ENCODE measurements around the gene PTPRO. TPM values are rescaled to one million over a fixed set of nuclear protein-coding genes. Genes with fewer than 3 reads are reported as not detected.

PTPRO gene
- total RNA-seq, 1 experiment from 2014 or later = 0.52 TPM

DNA sequence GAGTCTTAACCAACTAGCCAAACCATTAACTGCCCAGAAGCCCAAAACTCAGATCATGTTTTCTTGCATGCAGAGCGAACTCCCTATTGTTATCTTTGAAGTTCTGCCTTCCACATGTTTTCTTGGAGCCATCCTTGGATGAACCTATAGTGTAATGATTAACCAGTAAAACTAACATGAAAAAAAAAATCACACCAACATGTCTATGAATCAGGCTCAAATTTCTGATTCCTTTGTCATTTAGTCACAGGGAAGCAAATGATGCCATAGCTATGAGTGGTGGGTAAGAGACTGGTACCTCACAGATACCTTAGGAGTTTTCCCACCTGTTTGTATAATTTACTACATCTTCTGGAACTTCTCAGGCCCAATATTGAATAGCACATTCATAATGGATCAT, 70.7 kb downstream of the PTPRO start:
- TF ChIP-seq, protein P1, sequence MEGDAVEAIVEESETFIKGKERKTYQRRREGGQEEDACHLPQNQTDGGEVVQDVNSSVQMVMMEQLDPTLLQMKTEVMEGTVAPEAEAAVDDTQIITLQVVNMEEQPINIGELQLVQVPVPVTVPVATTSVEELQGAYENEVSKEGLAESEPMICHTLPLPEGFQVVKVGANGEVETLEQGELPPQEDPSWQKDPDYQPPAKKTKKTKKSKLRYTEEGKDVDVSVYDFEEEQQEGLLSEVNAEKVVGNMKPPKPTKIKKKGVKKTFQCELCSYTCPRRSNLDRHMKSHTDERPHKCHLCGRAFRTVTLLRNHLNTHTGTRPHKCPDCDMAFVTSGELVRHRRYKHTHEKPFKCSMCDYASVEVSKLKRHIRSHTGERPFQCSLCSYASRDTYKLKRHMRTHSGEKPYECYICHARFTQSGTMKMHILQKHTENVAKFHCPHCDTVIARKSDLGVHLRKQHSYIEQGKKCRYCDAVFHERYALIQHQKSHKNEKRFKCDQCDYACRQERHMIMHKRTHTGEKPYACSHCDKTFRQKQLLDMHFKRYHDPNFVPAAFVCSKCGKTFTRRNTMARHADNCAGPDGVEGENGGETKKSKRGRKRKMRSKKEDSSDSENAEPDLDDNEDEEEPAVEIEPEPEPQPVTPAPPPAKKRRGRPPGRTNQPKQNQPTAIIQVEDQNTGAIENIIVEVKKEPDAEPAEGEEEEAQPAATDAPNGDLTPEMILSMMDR (conservative IDR thresholded peaks at IDR 0.05) = no peak
- Histone ChIP-seq H3K27me3 (ENCODE audit: insufficient read depth, low read length) (no peaks in the 10 kb centered on the region), H3K4ac (ENCODE audit: low read depth, low read length) (no peak overlapping the region), H2AFZ (ENCODE audit: low read length) (no peak overlapping the region), H4K8ac (replicated peaks; ENCODE audit: insufficient read length, low read depth, low read length) (no peak overlapping the region), H3K23me2 (ENCODE audit: insufficient read length, low read depth, low read length, poor library complexity, severe bottlenecking) (no peaks in the 10 kb centered on the region), H2BK5ac (ENCODE audit: insufficient read length, low read length) (no peak overlapping the region), H2BK120ac (ENCODE audit: low read depth, low read length, poor library complexity, severe bottlenecking) (no peak overlapping the region), H3K9ac (ENCODE audit: extremely low read depth, insufficient read length, low read length) (no peak overlapping the region), H3K79me2 (ENCODE audit: insufficient read depth, low read length) (no peaks in the 10 kb centered on the region), H3K27ac (ENCODE audit: insufficient read length, low read depth, low read length) (no peak overlapping the region), H3K4me2 (ENCODE audit: insufficient read depth, insufficient read length, low read length) (no peak overlapping the region), H4K91ac (ENCODE audit: insufficient read length, low read depth, low read length) (no peak overlapping the region), H3K56ac (ENCODE audit: insufficient read length, low read depth, low read length) (no peak overlapping the region), H4K5ac (ENCODE audit: insufficient read length, low read depth, low read length) (no peak overlapping the region), H2BK12ac (ENCODE audit: insufficient read length, low read depth, low read length) (no peak overlapping the region), H3K79me1 (ENCODE audit: insufficient read depth, low read depth, low read length, poor library complexity, severe bottlenecking) (no peaks in the 10 kb centered on the region), H2AK5ac (ENCODE audit: insufficient read length, low read length) (no peak overlapping the region), H2BK20ac (ENCODE audit: low read depth, low read length, poor library complexity, severe bottlenecking) (no peak overlapping the region), H3K9me3 (ENCODE audit: control insufficient read depth, low read depth, low read length) (no peaks in the 10 kb centered on the region), H3T11ph (ENCODE audit: low read length) (no peak overlapping the region), H4K20me1 (ENCODE audit: control insufficient read depth, insufficient read depth, insufficient read length) (no peaks in the 10 kb centered on the region), H3K4me1 (ENCODE audit: insufficient read depth, low read length) (peaks cover 2% of the 10 kb centered on the region; the same call in 1 of the 2 replicates), H3K14ac (ENCODE audit: insufficient read depth, low read length) (no peak overlapping the region), H2BK15ac (ENCODE audit: low read depth, low read length) (no peak overlapping the region), H3K18ac (ENCODE audit: insufficient read length, low read depth, low read length) (no peak overlapping the region), H3K23ac (ENCODE audit: insufficient read length, low read depth, low read length) (no peak overlapping the region)
- no CpG with 5 or more reads among the region's 1 CpG for WGBS (ENCODE audit: extremely low coverage, insufficient read length, low lambda C conversion rate)
- Mint-ChIP-seq H3K27ac (no peak overlapping the region), H3K27me3 (ENCODE audit: low read depth) (no peaks in the 10 kb centered on the region), H3K9me3 (no peaks in the 10 kb centered on the region), H3K36me3 (ENCODE audit: insufficient read depth in 1 of 3, low read depth in 3 of 3) (no peaks in the 10 kb centered on the region), H3K4me1 (peaks cover 2 to 3% of the 10 kb centered on the region in 2 experiments), H3K4me3 (no peak overlapping the region)
- no peak for DNase-seq

Data from H9 (cell line).